Brain microvascular endothelial cell (primary cell): ENCODE results near the gene TSC22D2.

Experiments
- DNase-seq: peaks from one replicate; pipeline ENCODE4 v3.0.0-alpha.2; 2020
- H3K27ac ChIP-seq: fragments of 250-450 bp; sonication (Bioruptor Pico); 2 replicates; pipeline ENCODE4 v1.5.1; 2020; ENCODE audit warnings: mild to moderate bottlenecking, moderate library complexity
- H3K27me3 ChIP-seq: fragments of 250-450 bp; sonication (Bioruptor Pico); replicated peaks from 2 replicates; pipeline ENCODE4 v1.5.1; 2020; ENCODE audit warnings: mild to moderate bottlenecking
- H3K36me3 ChIP-seq: fragments of 250-450 bp; sonication (Bioruptor Pico); replicated peaks from 2 replicates; pipeline ENCODE4 v1.5.1; 2020; ENCODE audit warnings: mild to moderate bottlenecking
- H3K4me3 ChIP-seq: 2 replicates; pipeline ENCODE4 v1.5.1; 2011; ENCODE audit warnings: low read depth, mild to moderate bottlenecking, control low read depth, low read length, moderate library complexity
- CTCF ChIP-seq: IDR thresholded peaks from 2 replicates; pipeline ENCODE4 v1.5.1; 2011; ENCODE audit warnings: low read depth, mild to moderate bottlenecking, moderate library complexity, low read length, control low read depth, inconsistent platforms; ENCODE audit errors: missing control alignments
- in situ Hi-C: cut with HindIII; loops from 2 replicates; pipeline ENCODE4 v1.10.0; 2017; ENCODE audit warnings: low sequenced_read_pairs, low pct_ligation_motif_present

The TSC22D2 gene

GRCh38 chr3:150479370-150479769 lies 71.3 kb downstream of the TSC22D2 start:
- no peak for TF ChIP-seq CTCF
- Histone ChIP-seq H3K27me3 (no peaks in the 10 kb centered on the region), H3K36me3 (no peaks in the 10 kb centered on the region), H3K4me3 (no peak overlapping the region), H3K27ac (no peak overlapping the region)
- in situ Hi-C loops, result loop anchor here (25.0 kb wide), 1 partner anchor 242 kb away; no protein-coding TSS in a partner anchor
- DNase-seq, result no peak

GRCh38 chr3:150480877-150481276 lies 72.8 kb downstream of the TSC22D2 start:
- TF ChIP-seq CTCF, result no peak
- Histone ChIP-seq H3K4me3 (no peak overlapping the region), H3K36me3 (no peaks in the 10 kb centered on the region), H3K27me3 (no peaks in the 10 kb centered on the region), H3K27ac (no peak overlapping the region)
- DNase-seq, result no peak
- in situ Hi-C loops, result loop anchor here (25.0 kb wide), 1 partner anchor 244 kb away; no protein-coding TSS in a partner anchor

GRCh38 chr3:150483226-150483625 lies 75.1 kb downstream of the TSC22D2 start:
- Histone ChIP-seq H3K27ac (no peak overlapping the region), H3K36me3 (no peaks in the 10 kb centered on the region), H3K27me3 (no peaks in the 10 kb centered on the region), H3K4me3 (no peak overlapping the region)
- in situ Hi-C loops, result loop anchor here (25.0 kb wide), 1 partner anchor 246 kb away; no protein-coding TSS in a partner anchor
- DNase-seq, result no peak
- no peak for TF ChIP-seq CTCF

GRCh38 chr3:150484410-150484809 lies 76.3 kb downstream of the TSC22D2 start:
- no peak overlapping the region for H3K4me3 ChIP-seq
- H3K27ac ChIP-seq, result no peak overlapping the region
- no peak for TF ChIP-seq CTCF
- H3K27me3 ChIP-seq, result no peaks in the 10 kb centered on the region
- no peak for DNase-seq
- in situ Hi-C loops, result loop anchor here (25.0 kb wide), 1 partner anchor 247 kb away; no protein-coding TSS in a partner anchor
- no peaks in the 10 kb centered on the region for H3K36me3 ChIP-seq

- H3K27ac ChIP-seq, result no peak overlapping the region
- in situ Hi-C loops, result loop anchor here (25.0 kb wide), 1 partner anchor 252 kb away; no protein-coding TSS in a partner anchor
- H3K27me3 ChIP-seq, result no peaks in the 10 kb centered on the region
- H3K36me3 ChIP-seq, result no peaks in the 10 kb centered on the region
- no peak for TF ChIP-seq CTCF
- no peak overlapping the region for H3K4me3 ChIP-seq
- no peak for DNase-seq
These were observed 80.8 kb downstream of the TSC22D2 start for GRCh38 chr3:150488867-150489266.
